LNCAP (cell line): ENCODE results near the gene IGSF22.

ENCODE experiments used
- TF ChIP-seq, protein P1 (sequence below): fragments of 450-650 bp; IDR thresholded peaks from 2 replicates; pipeline ENCODE4 v1.5.1; 2017; ENCODE audit warnings: mild to moderate bottlenecking

Gene IGSF22

DNA sequence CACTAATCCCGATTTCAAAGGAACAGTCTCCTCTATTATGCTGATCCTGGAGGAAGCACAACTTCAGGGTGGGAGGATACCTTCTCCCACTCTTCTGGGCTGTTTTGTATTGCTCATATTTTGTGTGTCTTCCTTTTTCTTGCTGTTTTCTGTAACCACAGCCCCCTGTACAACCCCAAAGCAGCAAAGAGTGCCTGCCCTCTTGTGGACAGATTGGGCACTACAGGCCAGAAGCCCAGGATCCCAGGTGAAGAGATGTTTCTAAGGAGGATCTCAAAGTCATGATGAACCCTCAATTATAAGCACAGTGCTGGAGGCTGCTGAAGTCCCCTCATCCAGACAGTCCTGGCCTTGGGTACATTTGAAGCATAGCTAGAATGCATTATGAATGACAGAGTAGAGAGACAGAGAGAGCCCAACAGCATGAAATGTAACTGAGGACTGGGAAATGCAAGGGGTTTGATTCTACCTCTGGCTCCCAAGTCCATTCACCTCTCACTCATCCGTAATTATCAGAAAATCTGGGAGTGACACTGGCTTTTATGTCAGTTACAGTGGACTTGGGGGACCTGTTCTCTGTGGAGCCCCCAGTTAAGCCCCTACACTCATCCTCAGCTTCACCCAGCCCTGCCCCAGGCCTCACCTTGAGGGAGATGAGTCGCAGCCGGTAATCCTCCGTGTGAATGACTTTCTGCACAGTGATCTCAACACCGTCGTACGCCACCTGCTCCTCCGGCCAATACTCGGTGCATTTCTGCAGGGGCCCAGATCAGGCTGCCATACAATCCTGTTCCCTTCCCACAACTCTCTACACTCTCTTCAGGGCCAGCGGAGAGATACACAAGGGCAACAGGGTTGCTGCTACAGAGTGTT is 6.2 kb upstream of the IGSF22 start:
- TF ChIP-seq, protein P1, sequence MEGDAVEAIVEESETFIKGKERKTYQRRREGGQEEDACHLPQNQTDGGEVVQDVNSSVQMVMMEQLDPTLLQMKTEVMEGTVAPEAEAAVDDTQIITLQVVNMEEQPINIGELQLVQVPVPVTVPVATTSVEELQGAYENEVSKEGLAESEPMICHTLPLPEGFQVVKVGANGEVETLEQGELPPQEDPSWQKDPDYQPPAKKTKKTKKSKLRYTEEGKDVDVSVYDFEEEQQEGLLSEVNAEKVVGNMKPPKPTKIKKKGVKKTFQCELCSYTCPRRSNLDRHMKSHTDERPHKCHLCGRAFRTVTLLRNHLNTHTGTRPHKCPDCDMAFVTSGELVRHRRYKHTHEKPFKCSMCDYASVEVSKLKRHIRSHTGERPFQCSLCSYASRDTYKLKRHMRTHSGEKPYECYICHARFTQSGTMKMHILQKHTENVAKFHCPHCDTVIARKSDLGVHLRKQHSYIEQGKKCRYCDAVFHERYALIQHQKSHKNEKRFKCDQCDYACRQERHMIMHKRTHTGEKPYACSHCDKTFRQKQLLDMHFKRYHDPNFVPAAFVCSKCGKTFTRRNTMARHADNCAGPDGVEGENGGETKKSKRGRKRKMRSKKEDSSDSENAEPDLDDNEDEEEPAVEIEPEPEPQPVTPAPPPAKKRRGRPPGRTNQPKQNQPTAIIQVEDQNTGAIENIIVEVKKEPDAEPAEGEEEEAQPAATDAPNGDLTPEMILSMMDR: peak; percentile 98

DNA sequence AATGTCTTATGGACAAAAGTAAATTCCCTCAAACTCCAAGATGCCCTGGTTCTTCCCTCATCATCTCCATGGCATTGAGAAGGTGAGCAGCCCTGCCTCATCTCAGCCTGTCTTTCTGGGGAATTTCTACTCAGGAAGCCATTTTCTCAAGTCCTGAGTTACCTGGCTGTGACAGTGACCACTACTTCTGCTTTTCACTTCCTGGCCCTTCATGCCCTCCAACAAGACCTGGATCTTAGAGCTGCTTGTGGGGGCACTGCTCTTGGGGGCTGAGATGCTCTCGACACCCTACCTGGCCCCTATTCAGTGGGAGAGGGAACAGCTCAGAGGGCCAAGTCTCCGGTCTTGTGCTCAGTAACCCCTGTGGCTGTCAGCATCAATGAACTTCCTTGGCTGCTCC is 5.5 kb upstream of the IGSF22 start:
- TF ChIP-seq, protein P1: no peak

DNA sequence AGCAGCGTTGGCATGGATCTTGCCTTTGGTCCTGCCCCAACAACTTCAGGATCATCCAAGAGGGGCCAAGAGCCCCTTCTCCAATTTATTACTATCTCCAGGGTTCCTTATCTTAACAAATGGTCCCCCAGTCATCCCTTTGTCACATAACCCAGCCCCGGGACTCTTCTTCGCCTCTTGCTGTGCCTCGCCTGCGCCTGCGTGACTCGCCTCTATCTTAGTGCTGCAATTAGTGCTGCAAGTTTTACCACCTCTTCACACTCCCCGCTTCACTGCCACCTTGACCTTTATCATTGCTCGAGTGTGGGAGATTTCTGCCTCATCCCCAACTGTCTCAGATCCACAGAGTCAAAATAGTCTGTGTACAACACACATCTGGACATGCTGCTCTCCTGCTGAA is 4.0 kb upstream of the IGSF22 start:
- TF ChIP-seq, protein P1: no peak

- TF ChIP-seq, protein P1: no peak
Measured at GRCh38 chr11:18729426-18729825, 3.4 kb upstream of the IGSF22 start.

DNA sequence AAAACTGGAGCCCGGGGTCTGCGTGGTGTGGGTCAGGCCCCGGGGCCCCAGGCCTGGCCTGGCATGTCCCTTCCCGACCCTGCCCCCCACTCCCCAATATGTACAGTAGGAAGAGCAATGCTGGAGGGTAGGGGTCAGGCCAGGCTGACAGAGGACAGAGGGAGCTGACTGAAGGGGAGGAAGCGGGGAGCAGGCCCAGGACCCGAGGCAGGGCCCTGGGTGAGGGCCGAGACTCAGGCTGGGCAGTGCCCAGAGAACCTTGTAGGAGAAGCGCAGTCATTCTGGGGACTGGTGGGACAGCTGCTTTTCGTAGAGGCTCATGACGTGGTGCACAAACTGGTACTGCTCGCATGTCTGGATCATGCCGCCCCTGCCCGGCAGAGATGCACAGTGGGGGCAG is 2.7 kb upstream of the IGSF22 start:
- TF ChIP-seq, protein P1: no peak

DNA sequence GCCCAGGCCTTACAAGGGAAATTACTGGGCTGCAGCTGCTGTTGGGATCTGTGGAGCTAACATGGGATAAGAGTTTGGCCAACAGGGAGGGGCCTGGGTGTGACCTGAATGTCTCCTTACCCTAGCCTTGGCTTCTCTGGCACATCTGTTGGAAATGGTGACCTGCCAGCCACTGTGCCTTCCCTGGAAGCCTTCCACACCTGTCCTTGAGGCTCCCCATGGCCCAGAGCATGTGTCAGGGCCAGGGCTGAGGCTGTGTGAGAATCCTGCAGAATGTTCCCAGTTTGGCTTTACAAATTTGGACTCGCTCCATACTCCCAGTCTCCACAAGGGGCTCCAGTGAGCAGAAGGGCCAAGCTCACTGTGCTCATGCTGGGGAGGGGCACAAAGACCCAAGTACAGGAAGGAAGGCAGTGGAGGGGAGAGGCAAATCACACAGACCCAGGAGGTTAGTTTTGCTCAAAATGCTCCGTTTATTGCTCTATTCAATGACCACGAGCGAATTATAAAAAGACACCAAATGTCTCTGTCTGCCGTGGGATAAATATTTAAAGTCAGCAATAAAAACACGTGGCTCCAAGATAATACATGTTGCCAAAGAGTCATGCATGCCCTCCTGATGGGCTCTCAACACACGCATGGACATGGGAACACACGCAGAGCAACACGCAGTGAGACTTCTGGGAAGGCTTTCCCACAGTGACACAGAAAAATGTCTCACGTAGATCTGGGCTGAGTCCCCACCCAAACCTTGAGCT is 1.7 kb upstream of the IGSF22 start:
- TF ChIP-seq, protein P1: peak; percentile 78

DNA sequence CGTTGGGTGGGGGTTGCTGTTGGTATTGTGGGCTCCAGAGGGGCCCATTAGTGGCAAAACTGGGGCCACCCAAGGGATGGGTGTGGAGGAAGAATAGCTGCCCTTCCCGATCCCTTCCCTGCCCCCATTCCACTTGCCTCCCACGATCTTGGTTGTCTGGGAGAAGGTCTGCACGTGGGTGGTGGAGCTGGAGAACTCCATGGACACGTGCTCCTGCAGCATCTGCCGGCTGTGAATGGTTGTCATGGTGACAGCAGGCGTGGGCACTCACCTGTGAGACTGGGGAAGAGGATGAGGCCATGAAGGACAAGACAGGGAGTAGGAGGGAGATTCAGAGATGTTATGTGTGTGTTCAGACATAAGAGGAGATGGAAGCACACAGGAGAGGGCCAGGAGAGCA is 2.0 kb downstream of the IGSF22 start:
- TF ChIP-seq, protein P1: no peak
